Right renal cortex interstitium (tissue), 3 donors: ENCODE results near the gene ERCC6L. TPM values are rescaled to one million over a fixed set of nuclear protein-coding genes. Genes with fewer than 3 reads are reported as not detected.

ENCODE experiments used
- DNase-seq, 3 donors: peaks; one replicate each; pipeline ENCODE4 v3.0.0-alpha.2; 2013; ENCODE audit warnings: low read depth in 3 of 3, low spot score in 2 of 3
- polyA plus RNA-seq, 3 donors: library from polyadenylated mRNA; unstranded; fragments of 120-200 nt; gene quantifications; one replicate each; pipeline ENCODE4 v1.2.1, GENCODE V29; 2013; ENCODE audit not compliant: insufficient read length in 3 of 3

The ERCC6L gene
- polyA plus RNA-seq, 3 donors: 4.1 to 4.8 (median 4.7) TPM

DNA sequence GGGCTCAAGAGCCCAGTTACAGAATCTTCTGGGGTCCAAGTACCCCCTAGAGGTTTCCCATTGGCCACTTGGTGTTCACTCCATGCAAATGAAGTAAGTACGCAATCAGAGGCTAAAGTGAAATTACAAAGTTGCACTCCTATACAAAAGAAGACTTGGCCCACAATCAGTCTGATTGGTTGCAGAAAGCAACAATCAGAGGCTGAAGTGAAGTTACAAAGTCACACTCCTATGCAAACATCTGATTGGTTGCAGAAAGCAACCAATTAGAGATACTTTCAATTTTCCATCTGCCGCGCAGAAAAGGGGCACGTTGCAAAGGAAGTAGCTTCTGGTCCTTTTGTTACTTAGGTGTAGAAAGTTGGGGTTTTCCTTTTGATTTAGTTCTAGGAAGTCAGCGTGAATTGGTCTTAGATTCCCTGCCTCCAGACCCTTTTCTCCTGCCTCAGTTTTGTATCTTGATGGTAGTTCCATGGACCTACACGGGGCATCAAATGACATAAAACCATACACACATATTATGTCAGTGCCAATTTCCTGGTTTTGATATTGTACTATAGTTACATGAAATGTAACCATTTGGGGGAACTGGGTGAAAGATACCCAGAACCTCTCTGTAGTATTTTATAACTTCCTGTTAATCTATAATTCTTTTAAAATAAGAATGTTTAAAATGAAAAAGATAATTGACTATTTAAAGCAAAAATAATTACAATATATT is 69.7 kb downstream of the ERCC6L start:
- no peak for DNase-seq

GRCh38 chrX:72165551-72165950 is 73.3 kb downstream of the ERCC6L start:
- DNase-seq: no peak

DNA sequence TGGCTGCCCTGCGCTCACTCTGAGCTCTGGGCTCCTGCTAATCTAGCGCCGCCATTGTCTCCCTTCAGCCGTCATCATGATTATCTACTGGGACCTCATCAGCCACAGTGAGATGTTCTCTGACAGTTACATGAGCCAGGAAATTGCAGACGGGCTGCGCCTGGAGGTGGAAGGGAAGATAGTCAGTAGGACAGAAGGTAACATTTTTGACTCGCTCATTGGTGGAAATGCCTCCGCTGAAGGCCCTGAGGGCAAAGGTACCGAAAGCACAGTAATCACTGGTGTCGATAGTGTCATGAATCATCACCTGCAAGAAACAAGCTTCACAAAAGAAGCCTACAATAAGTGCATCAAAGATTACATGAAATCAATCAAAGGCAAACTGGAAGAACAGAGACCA is 79.1 kb downstream of the ERCC6L start:
- DNase-seq: no peak

DNA sequence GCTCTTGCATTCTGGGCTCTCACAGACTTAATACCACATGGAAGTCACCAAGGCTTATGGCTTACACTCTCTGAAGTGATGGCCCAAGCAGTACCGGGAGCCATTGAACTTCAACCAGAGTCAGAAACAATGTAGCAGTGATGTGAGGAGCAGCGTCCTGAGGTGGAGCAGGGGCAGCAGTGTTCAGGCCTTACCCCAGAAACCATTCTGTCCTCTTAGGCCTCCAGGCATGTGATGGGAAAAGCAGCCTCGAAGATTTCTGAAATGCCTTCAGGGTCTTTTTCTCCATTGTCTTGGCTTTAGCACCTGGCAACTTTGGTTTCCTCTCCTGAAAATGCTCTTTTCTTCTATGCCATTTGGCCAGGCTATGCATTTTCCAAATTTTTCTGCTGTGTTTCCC is 80.1 kb downstream of the ERCC6L start:
- DNase-seq: no peak

Other genes starting within 250 kb of the ERCC6L start
- gene RTL5, start 107.1 kb downstream of the ERCC6L start, polyA plus RNA-seq: 10 to 100 TPM; 22.1 to 23.7 (median 23.0) TPM
- gene PIN4, start 57.3 kb downstream of the ERCC6L start, polyA plus RNA-seq: 10 to 100 TPM; 49.9 to 63.2 (median 62.4) TPM
- gene RPS4X, start 38.2 kb upstream of the ERCC6L start, polyA plus RNA-seq: 1,000 to 10,000 TPM; 1,772 to 1,843 (median 1,795) TPM
- gene CITED1, start 66.9 kb upstream of the ERCC6L start, polyA plus RNA-seq: 10 to 100 TPM in 2 of 3 donors, 1 to 10 TPM in 1; 9.9 to 13.8 (median 12.2) TPM